GM12892 (cell line): Measurements from ENCODE around the gene RBMS3.

ENCODE experiments used
- POLR2A ChIP-seq: IDR thresholded peaks from 2 replicates; pipeline ENCODE4 v1.6.1; 2011; ENCODE audit warnings: low read depth, low read length, control low read depth
- POLR2AphosphoS5 ChIP-seq: IDR thresholded peaks from 2 replicates; pipeline ENCODE4 v1.6.1; 2011; ENCODE audit warnings: low read depth, low read length, control low read depth
- TAF1 ChIP-seq: IDR thresholded peaks from 2 replicates; pipeline ENCODE4 v1.6.1; 2011; ENCODE audit warnings: low read depth, mild to moderate bottlenecking, control low read depth, low read length, borderline replicate concordance

DNA sequence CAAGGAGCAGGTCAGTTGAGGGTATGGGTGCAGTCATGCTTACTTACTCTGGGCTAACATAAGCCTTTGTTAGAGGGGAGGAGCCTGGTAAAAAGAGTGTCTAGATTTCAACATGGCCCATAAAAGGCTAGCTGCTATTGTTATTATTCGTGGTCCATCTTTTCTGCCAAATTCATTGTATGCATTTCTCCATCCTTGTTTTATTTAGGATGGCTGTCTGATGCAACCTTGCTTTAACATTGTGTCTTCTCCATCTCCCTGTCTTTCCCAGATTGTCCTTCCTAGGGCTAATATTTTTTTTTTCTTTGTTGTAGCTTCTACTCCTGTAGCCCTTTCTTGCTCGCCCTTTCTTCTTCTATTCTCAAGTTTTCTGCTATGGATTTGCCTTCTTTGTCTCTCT lies 12.6 kb downstream of the RBMS3 start:
- TF ChIP-seq POLR2A (no peak), POLR2AphosphoS5 (no peak), TAF1 (no peak)
